HG02623 (cell line): ENCODE data around the gene PODXL2.

Experiments used
- ATAC-seq: cut with Tn5 transposase; IDR thresholded peaks from one replicate; pipeline ENCODE4 v1.9.1; 2021; ENCODE audit warnings: moderate library complexity; ENCODE audit not compliant: unreplicated experiment

Gene PODXL2

GRCh38 chr3:127720985-127721935, 92.3 kb downstream of the PODXL2 start:
- ATAC-seq: no peak

DNA sequence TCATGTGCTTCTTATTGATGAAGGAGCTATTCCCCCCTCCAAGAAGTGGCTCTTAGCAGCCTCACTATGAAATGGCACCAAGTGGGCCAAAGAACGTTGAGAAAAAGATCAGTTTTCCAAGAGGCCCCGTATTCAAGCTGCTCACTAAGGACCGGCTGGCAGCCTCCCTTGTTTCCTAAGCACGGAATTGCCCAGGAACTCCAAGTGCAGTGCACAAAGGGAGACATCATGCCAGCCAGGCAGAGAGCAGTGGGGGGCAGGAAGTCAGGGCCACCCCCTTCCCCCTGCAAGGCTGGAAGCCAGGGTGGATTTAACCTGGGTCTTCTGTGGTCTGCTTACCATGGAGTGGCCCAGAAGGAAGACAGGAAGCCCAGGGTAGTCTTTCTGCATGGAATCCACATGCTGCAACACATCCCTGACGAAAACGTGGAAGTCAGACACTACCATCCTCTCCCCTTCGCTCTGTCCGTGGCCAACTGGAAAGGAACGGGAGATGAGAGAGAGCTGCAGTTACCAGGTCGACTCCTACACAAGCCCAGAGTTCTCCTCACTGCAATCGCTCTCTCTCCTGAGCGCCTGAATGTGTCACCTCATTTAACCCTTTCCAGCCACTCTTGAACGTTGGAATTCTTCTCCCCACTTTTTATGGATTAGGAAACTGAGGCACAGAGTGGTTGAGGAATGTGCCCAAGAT, 93.3 kb downstream of the PODXL2 start:
- no peak for ATAC-seq
